Upper lobe of right lung (tissue), 1 donor: ENCODE results near the gene FBXO28. TPM values are rescaled to one million over a fixed set of nuclear protein-coding genes. Genes with fewer than 3 reads are reported as not detected.

Source experiments
- ATAC-seq: fragments of 200-7000 bp; cut with Tn5 transposase; one replicate; pipeline ENCODE4 v1.9.1; 2020; ENCODE audit warnings: mild to moderate bottlenecking, moderate library complexity
- DNase-seq: peaks from one replicate; pipeline ENCODE4 v3.0.0-alpha.2; 2020
- H3K27ac ChIP-seq: fragments of 200-600 bp; one replicate; pipeline ENCODE4 v1.8.0; 2022
- H3K27me3 ChIP-seq: fragments of 200-600 bp; one replicate; pipeline ENCODE4 v1.8.0; 2022; ENCODE audit warnings: mild to moderate bottlenecking
- H3K36me3 ChIP-seq: fragments of 200-600 bp; one replicate; pipeline ENCODE4 v1.8.0; 2022
- H3K4me1 ChIP-seq: fragments of 200-600 bp; one replicate; pipeline ENCODE4 v1.8.0; 2022
- H3K4me3 ChIP-seq: fragments of 200-600 bp; one replicate; pipeline ENCODE4 v1.8.0; 2022; ENCODE audit warnings: mild to moderate bottlenecking
- H3K9me3 ChIP-seq: fragments of 200-600 bp; one replicate; pipeline ENCODE4 v1.8.0; 2022
- intact Hi-C: fragments of 100-400 bp; cut with DNase I; formaldehyde crosslinking; loops from one replicate; pipeline ENCODE4 v1.11.0; 2022
- total RNA-seq: library from RNA; stranded (reverse); fragmentation: NEBNext Ultra II Directional; extraction: Animal tissue kit (Norgen Biotek cat#: 25700); gene quantifications from one replicate; pipeline ENCODE4 v1.2.1, GENCODE V29; 2021
- TF ChIP-seq, protein P1 (sequence below): fragments of 200-600 bp; IDR thresholded peaks from one replicate; pipeline ENCODE4 v1.8.0; 2022; ENCODE audit warnings: antibody characterized with exemption
- donor health status: DM: no; HTN: yes; CAD: no; lungs with severe emphysema.

Gene FBXO28
- total RNA-seq, 1 donor from 2014 or later: 24.9 TPM

- ATAC-seq (peak; percentile 1), DNase-seq (no peak)
- intact Hi-C loops: no loop called here
Measured at GRCh38 chr1:224182057-224182865, 68.3 kb downstream of the FBXO28 start.

DNA sequence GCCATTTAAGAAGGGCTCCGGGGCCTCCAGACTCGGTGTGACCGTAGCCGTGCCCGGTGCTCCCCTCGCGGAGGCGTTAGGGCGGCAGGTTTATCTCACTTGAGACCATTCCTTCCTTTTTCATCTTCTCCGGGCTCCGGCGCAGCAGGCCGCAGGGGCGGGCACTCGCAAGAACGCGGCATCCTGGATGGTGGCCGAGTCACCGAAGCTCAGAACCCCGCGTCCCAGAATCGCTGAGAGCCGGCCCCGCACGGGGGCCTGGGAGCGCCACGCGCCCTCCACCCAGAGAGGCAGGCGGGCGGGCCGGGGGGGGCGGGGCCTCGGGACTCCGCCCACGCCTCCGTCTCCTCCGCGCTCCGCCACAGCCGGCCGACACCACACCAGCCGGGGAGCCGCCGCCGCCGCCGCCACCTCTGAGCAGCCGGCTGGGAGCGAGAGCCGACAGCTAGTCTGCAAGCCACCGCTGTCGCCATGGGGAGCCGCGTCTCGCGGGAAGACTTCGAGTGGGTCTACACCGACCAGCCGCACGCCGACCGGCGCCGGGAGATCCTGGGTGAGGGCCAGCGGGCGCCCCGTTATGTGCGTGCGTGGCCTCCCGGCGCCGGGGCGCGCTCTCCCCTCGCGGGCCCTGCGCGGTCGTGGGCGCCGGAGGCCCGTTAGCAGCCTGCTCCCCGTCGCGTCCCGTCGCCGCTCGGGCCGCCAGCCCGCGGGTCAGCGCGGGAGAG lies 69.1 kb downstream of the FBXO28 start, which contains the start of gene DEGS1:
DEGS1 (plus strand) TSS at position 375 of the 725 bp plus-strand sequence; CDS start at position 472, 97 bp downstream.
- Histone ChIP-seq H3K36me3 (no peaks in the 10 kb centered on the region), H3K4me3 (peak within 1 kb of the TSS; percentile 98), H3K27ac (peak within 1 kb of the TSS; percentile 94), H3K9me3 (no peaks in the 10 kb centered on the region), H3K4me1 (peaks cover 15% of the 10 kb centered on the region), H3K27me3 (no peaks in the 10 kb centered on the region)
- TF ChIP-seq, protein P1, sequence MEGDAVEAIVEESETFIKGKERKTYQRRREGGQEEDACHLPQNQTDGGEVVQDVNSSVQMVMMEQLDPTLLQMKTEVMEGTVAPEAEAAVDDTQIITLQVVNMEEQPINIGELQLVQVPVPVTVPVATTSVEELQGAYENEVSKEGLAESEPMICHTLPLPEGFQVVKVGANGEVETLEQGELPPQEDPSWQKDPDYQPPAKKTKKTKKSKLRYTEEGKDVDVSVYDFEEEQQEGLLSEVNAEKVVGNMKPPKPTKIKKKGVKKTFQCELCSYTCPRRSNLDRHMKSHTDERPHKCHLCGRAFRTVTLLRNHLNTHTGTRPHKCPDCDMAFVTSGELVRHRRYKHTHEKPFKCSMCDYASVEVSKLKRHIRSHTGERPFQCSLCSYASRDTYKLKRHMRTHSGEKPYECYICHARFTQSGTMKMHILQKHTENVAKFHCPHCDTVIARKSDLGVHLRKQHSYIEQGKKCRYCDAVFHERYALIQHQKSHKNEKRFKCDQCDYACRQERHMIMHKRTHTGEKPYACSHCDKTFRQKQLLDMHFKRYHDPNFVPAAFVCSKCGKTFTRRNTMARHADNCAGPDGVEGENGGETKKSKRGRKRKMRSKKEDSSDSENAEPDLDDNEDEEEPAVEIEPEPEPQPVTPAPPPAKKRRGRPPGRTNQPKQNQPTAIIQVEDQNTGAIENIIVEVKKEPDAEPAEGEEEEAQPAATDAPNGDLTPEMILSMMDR: no peak
- intact Hi-C loops: no loop called here
- ATAC-seq (peak; percentile 96), DNase-seq (peak; percentile 93)

More at GRCh38 chr1:224182057-224182865, 68.3 kb downstream of the FBXO28 start:
- peak overlapping the region; percentile 98 for H3K4me3 ChIP-seq
- no peaks in the 10 kb centered on the region for H3K27me3 ChIP-seq
- H3K36me3 ChIP-seq: no peaks in the 10 kb centered on the region
- TF ChIP-seq, protein P1: no peak
- H3K9me3 ChIP-seq: no peaks in the 10 kb centered on the region
- peak overlapping the region; percentile 94 for H3K27ac ChIP-seq
- H3K4me1 ChIP-seq: peaks cover 15% of the 10 kb centered on the region

GRCh38 chr1:224183591-224184312 lies 69.8 kb downstream of the FBXO28 start:
- intact Hi-C loops: no loop called here

GRCh38 chr1:224185208-224185607 lies 71.3 kb downstream of the FBXO28 start:
- Histone ChIP-seq H3K9me3 (no peaks in the 10 kb centered on the region), H3K27me3 (no peaks in the 10 kb centered on the region), H3K27ac (no peak overlapping the region), H3K4me3 (no peak overlapping the region), H3K4me1 (peaks cover 15% of the 10 kb centered on the region), H3K36me3 (peaks cover 4% of the 10 kb centered on the region)
- intact Hi-C loops: no loop called here
- no peak for ATAC-seq
- DNase-seq: no peak
- TF ChIP-seq, protein P1: no peak

More at GRCh38 chr1:224183591-224184312, 69.8 kb downstream of the FBXO28 start:
- Histone ChIP-seq H3K4me1 (peaks cover 15% of the 10 kb centered on the region), H3K9me3 (no peaks in the 10 kb centered on the region), H3K27me3 (no peaks in the 10 kb centered on the region), H3K4me3 (peak overlapping the region; percentile 98), H3K36me3 (no peaks in the 10 kb centered on the region), H3K27ac (peak overlapping the region; percentile 94)
- TF ChIP-seq, protein P1: peak; percentile 6
- ATAC-seq (peak; percentile 85), DNase-seq (peak; percentile 88)

DNA sequence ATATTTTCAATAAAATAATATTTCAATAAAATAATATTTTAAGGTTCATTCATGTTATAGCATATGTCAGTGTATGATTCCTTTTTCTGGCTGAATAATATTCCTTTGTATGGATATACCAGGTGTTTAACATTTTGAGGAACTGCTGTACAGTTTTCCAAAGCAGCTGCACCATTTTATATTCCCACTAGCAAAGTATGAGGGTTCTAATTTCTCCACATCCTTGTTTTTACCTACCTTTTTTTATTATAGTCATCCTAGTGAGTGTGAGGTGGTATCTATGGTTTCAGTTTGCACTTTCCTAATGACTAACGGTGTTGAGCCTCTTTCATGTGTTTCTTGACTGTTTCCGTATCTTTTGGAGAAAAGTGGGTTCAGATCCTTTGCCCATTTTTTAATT lies 74.4 kb downstream of the FBXO28 start:
- TF ChIP-seq, protein P1: no peak
- peaks cover 15% of the 10 kb centered on the region for H3K4me1 ChIP-seq
- DNase-seq (no peak), ATAC-seq (no peak)
- no peak overlapping the region for H3K27ac ChIP-seq
- peaks cover 33% of the 10 kb centered on the region for H3K36me3 ChIP-seq
- H3K9me3 ChIP-seq: no peaks in the 10 kb centered on the region
- H3K27me3 ChIP-seq: no peaks in the 10 kb centered on the region
- no peak overlapping the region for H3K4me3 ChIP-seq
- intact Hi-C loops: no loop called here
